ENCODE results near the gene PDE4B. TPM values are rescaled to one million over a fixed set of nuclear protein-coding genes. Genes with fewer than 3 reads are reported as not detected.

The PDE4B gene
- total and polyA plus RNA-seq, 10 of the 15 experiments (the other 5 are each of a cell fraction or from before 2014, with no cell fraction given), result 3.0 to 13.2 (median 5.7) TPM

- ATAC-seq (no peak), FAIRE-seq (no peak), DNase-seq (ENCODE audit: low read depth, low spot score) (no peak)
- H3K27me3 ChIP-seq (replicated peaks in 1 of 2; ENCODE audit: control insufficient read depth in 2 of 2, insufficient read depth in 2 of 2, low read length in 1 of 2), result 0 out of 4 replicates have a peak, but pooled peaks cover 0 to 1% of the 10 kb centered on the region in 2 experiments
- H3K27ac ChIP-seq (ENCODE audit: control insufficient read depth, insufficient read depth), result no peak overlapping the region
- no peak overlapping the region for H3K4me3 ChIP-seq
- SMC1A ChIA-PET (ENCODE audit: uncharacterized antibody, unreplicated experiment), result interaction anchor here (1.0 to 22.0 kb wide), 11 partner anchors 7 to 287 kb away, joined by 3 to 663 read pairs (median 4); no protein-coding TSS in a partner anchor
- no peak for TF ChIP-seq SPI1 (IDR thresholded peaks at IDR 0.05; ENCODE audit: borderline replicate concordance, insufficient read depth, low read depth, low read length)
- H4K20me1 ChIP-seq (ENCODE audit: control insufficient read depth, insufficient read depth), result no peaks in the 10 kb centered on the region
- WGBS (ENCODE audit: insufficient coverage, insufficient replicate concordance, low lambda C conversion rate, missing lambda C conversion rate), result 73% methylated on average over 3 of the region's 3 CpGs
- in situ Hi-C loops (cut with MboI) (loop anchor here (5.0 to 25.0 kb wide), 4 partner anchors 292 to 1010 kb away; partner anchors contain the start of genes LEPR and LEPROT), intact Hi-C loops (cut with micrococcal nuclease; ENCODE audit: unreplicated experiment) (loop anchor here (2.0 to 10.0 kb wide), 4 partner anchors 260 to 527 kb away; no protein-coding TSS in a partner anchor)
- no peak overlapping the region for H2AFZ ChIP-seq (ENCODE audit: control insufficient read depth, low read depth, low read length)
- RAD21 ChIA-PET (ENCODE audit: unreplicated experiment), result interaction anchor here (1.0 to 19.6 kb wide), 5 partner anchors 14 to 287 kb away, joined by 3 to 519 read pairs (median 17); no protein-coding TSS in a partner anchor
- peaks cover 8% of the 10 kb centered on the region for H3K4me1 ChIP-seq (ENCODE audit: control insufficient read depth, insufficient read depth, low read length)
- POLR2A ChIA-PET, result no interaction called here
- no peaks in the 10 kb centered on the region for H3K79me2 ChIP-seq (ENCODE audit: control insufficient read depth, insufficient read depth, low read length)
- no peak overlapping the region for H3K9ac ChIP-seq (ENCODE audit: control insufficient read depth, insufficient read depth, low read length)
- no peaks in the 10 kb centered on the region for H3K9me3 ChIP-seq (replicated peaks; ENCODE audit: control insufficient read depth, insufficient read depth, low read length)
- CTCF ChIA-PET, result interaction anchor here (0.9 to 18.8 kb wide), 14 partner anchors 10 to 287 kb away, joined by 3 to 595 read pairs (median 18); no protein-coding TSS in a partner anchor
- no peak overlapping the region for H3K4me2 ChIP-seq (ENCODE audit: control insufficient read depth, insufficient read depth)
- no peaks in the 10 kb centered on the region for H3K36me3 ChIP-seq (ENCODE audit: control insufficient read depth in 2 of 2, insufficient read depth in 2 of 2, low read length in 1 of 2)
- no TSS peak for BruUV-seq (replicated peaks)
These were observed 451.7 kb downstream of the PDE4B start for GRCh38 chr1:66244429-66244828.

- H3K79me2 ChIP-seq (ENCODE audit: control insufficient read depth, insufficient read depth, low read length), result no peaks in the 10 kb centered on the region
- no peak overlapping the region for H3K27ac ChIP-seq (ENCODE audit: control insufficient read depth, insufficient read depth)
- H3K27me3 ChIP-seq (replicated peaks in 1 of 2; ENCODE audit: control insufficient read depth in 2 of 2, insufficient read depth in 2 of 2, low read length in 1 of 2), result 0 out of 4 replicates have a peak, but pooled peaks cover 0 to 1% of the 10 kb centered on the region in 2 experiments
- in situ Hi-C loops (cut with MboI), result loop anchor here (10.0 to 25.0 kb wide), 3 partner anchors 533 to 1011 kb away; partner anchors contain the start of genes LEPR and LEPROT
- no TSS peak for BruUV-seq (replicated peaks)
- WGBS (ENCODE audit: insufficient coverage, insufficient replicate concordance, low lambda C conversion rate, missing lambda C conversion rate), result 6% methylated on average over 1 of the region's 1 CpG
- ATAC-seq (no peak), FAIRE-seq (no peak), DNase-seq (ENCODE audit: low read depth, low spot score) (no peak)
- SMC1A ChIA-PET (ENCODE audit: uncharacterized antibody, unreplicated experiment), result interaction anchor here (0.9 to 22.0 kb wide), 11 partner anchors 8 to 285 kb away, joined by 3 to 663 read pairs (median 4); no protein-coding TSS in a partner anchor
- CTCF ChIA-PET, result interaction anchor here (0.8 to 18.8 kb wide), 11 partner anchors 9 to 288 kb away, joined by 3 to 595 read pairs (median 3); no protein-coding TSS in a partner anchor
- POLR2A ChIA-PET, result no interaction called here
- H3K4me3 ChIP-seq, result no peak overlapping the region
- H3K9ac ChIP-seq (ENCODE audit: control insufficient read depth, insufficient read depth, low read length), result no peak overlapping the region
- no peaks in the 10 kb centered on the region for H4K20me1 ChIP-seq (ENCODE audit: control insufficient read depth, insufficient read depth)
- H3K4me2 ChIP-seq (ENCODE audit: control insufficient read depth, insufficient read depth), result no peak overlapping the region
- RAD21 ChIA-PET (ENCODE audit: unreplicated experiment), result interaction anchor here (0.8 to 19.6 kb wide), 6 partner anchors 11 to 286 kb away, joined by 3 to 519 read pairs (median 3); no protein-coding TSS in a partner anchor
- H3K36me3 ChIP-seq (ENCODE audit: control insufficient read depth in 2 of 2, insufficient read depth in 2 of 2, low read length in 1 of 2), result no peaks in the 10 kb centered on the region
- H3K4me1 ChIP-seq (ENCODE audit: control insufficient read depth, insufficient read depth, low read length), result peaks cover 8% of the 10 kb centered on the region
- intact Hi-C loops (cut with micrococcal nuclease; ENCODE audit: unreplicated experiment), result loop anchor here (2.0 to 10.0 kb wide), 2 partner anchors 259 to 431 kb away; no protein-coding TSS in a partner anchor
- no peaks in the 10 kb centered on the region for H3K9me3 ChIP-seq (replicated peaks; ENCODE audit: control insufficient read depth, insufficient read depth, low read length)
- H2AFZ ChIP-seq (ENCODE audit: control insufficient read depth, low read depth, low read length), result no peak overlapping the region
- TF ChIP-seq CUX1 (IDR thresholded peaks at IDR 0.05; ENCODE audit: insufficient replicate concordance, low read depth, low read length) (no peak), ZBTB11 (CRISPR knock-in tag; IDR thresholded peaks at IDR 0.05) (no peak), TAF1 (IDR thresholded peaks at IDR 0.05; ENCODE audit: borderline replicate concordance, low read depth, low read length) (no peak), HDAC2 (IDR thresholded peaks at IDR 0.05) (no peak)
These were observed 453.0 kb downstream of the PDE4B start for GRCh38 chr1:66245691-66246090.

Data from GM12878 (cell line).